HepG2 (cell line): ENCODE data around the gene PDZD2.

Source experiments
- HNRNPH1 ChIP-seq: fragments of 200-400 bp; formaldehyde crosslinking; optimal IDR thresholded peaks from 2 replicates; pipeline ENCODE3; 2017; ENCODE audit warnings: mild to moderate bottlenecking, low read depth, low read length
- SIN3B ChIP-seq: fragments of 150-350 bp; IDR thresholded peaks from 2 replicates; pipeline ENCODE4 v1.6.1; 2014; ENCODE audit warnings: low read length
- ZNF562 ChIP-seq: sonication (generic); formaldehyde crosslinking; IDR thresholded peaks from 2 replicates; pipeline ENCODE4 v1.8.0; 2022; ENCODE audit warnings: missing genetic modification reagents, borderline replicate concordance

GRCh38 chr5:32029261-32029660, 390.3 kb downstream of the PDZD2 start:
- TF ChIP-seq HNRNPH1 (no peak), ZNF562 (CRISPR knock-in tag) (no peak), SIN3B (no peak)
